Esophagus squamous epithelium (tissue), 4 donors: Measurements from ENCODE around the gene XIRP2.

ENCODE experiments used
- POLR2A ChIP-seq, 4 donors: fragments of 450-650 bp; IDR thresholded peaks; one replicate each; pipeline ENCODE4 v1.6.1; 2017; ENCODE audit warnings: antibody characterized with exemption in 4 of 4, mild to moderate bottlenecking in 4 of 4, moderate library complexity in 3 of 4
- TF ChIP-seq, protein P1 (sequence below), 6 experiments: fragments of 450-650 bp in 4 of 6; fragments of 200-600 bp in 2 of 6; sonication (generic) in 2 of 6; IDR thresholded peaks; one replicate each; pipeline ENCODE4 v1.5.1; 2016 to 2019; ENCODE audit warnings: antibody characterized with exemption in 6 of 6, mild to moderate bottlenecking in 4 of 6, moderate library complexity in 4 of 6

DNA sequence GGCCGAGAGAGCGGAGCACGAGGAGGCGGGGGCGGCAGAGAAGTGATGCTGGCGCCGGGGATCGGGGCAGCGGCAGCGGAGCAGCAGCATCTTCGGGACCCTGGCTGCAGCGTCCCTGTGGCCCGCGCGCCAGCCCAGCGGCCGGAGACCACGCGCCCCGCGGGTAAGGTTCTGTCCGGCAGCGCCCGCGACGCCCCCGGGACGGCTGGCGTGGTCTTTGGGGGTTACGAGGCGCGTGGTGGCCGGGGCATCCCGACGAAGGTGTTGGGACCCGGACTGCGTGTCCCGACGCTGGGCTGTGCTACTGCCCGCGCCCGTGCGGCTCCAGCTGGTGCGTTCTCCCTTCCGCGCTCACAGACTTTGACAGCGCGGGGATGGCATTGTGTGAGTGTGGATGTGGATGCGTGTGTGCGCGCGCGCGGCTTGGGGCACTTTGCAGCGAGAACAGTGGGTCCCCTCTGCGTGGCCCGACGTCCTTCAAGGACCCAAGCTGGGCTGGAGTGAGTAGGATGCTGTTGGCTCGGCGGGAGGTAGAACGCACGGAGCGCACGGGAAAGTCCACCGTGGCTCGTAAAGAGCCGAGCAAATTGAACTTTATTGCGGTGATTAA lies 405.0 kb downstream of the XIRP2 start:
- TF ChIP-seq, protein P1, sequence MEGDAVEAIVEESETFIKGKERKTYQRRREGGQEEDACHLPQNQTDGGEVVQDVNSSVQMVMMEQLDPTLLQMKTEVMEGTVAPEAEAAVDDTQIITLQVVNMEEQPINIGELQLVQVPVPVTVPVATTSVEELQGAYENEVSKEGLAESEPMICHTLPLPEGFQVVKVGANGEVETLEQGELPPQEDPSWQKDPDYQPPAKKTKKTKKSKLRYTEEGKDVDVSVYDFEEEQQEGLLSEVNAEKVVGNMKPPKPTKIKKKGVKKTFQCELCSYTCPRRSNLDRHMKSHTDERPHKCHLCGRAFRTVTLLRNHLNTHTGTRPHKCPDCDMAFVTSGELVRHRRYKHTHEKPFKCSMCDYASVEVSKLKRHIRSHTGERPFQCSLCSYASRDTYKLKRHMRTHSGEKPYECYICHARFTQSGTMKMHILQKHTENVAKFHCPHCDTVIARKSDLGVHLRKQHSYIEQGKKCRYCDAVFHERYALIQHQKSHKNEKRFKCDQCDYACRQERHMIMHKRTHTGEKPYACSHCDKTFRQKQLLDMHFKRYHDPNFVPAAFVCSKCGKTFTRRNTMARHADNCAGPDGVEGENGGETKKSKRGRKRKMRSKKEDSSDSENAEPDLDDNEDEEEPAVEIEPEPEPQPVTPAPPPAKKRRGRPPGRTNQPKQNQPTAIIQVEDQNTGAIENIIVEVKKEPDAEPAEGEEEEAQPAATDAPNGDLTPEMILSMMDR (IDR thresholded peaks at IDR 0.05): no peak
- TF ChIP-seq POLR2A (IDR thresholded peaks at IDR 0.05): no peak
